ENCODE measurements around the gene GLT1D1. TPM values are rescaled to one million over a fixed set of nuclear protein-coding genes. Genes with fewer than 3 reads are reported as not detected.

The GLT1D1 gene
- total RNA-seq, 1 experiment from 2014 or later, result not detected

- ChIA-PET POLR2A (no interaction called here), CTCF (no interaction called here), RAD21 (ENCODE audit: low non-redundant PET in 1 of 2, low total read pairs in 2 of 2, uncharacterized antibody in 2 of 2, unreplicated experiment in 2 of 2) (no interaction called here)
- Histone ChIP-seq H3K27ac (ENCODE audit: low read depth, low read length) (no peak overlapping the region), H4K20me1 (ENCODE audit: insufficient read depth) (no peaks in the 10 kb centered on the region), H3K4me3 (replicated peaks in 1 of 2; ENCODE audit: low read depth in 1 of 2, low read length in 2 of 2) (no peak overlapping the region), H3K9ac (ENCODE audit: low read length) (no peak overlapping the region), H3K36me3 (ENCODE audit: control insufficient read depth in 1 of 2, insufficient read depth in 2 of 2, low read length in 2 of 2) (no peaks in the 10 kb centered on the region), H3K9me2 (ENCODE audit: insufficient read depth) (no peaks in the 10 kb centered on the region), H3K4me2 (ENCODE audit: low read length) (no peak overlapping the region), H2AFZ (ENCODE audit: low read depth, low read length, poor library complexity, severe bottlenecking) (no peak overlapping the region), H3K27me3 (ENCODE audit: insufficient read depth, low read length) (no peaks in the 10 kb centered on the region), H3K79me2 (ENCODE audit: insufficient read depth, low read length) (no peaks in the 10 kb centered on the region), H3K4me1 (ENCODE audit: control insufficient read depth in 1 of 2, insufficient read depth in 2 of 2, low read length in 2 of 2) (no peaks in the 10 kb centered on the region), H3K9me3 (ENCODE audit: control insufficient read depth in 1 of 2, insufficient read depth in 1 of 2, low read depth in 1 of 2, low read length in 2 of 2) (no peaks in the 10 kb centered on the region)
- DNase-seq (ENCODE audit: low read depth, low spot score) (no peak), ATAC-seq (no peak)
- intact Hi-C loops (cut with micrococcal nuclease), result no loop called here
- TF ChIP-seq CTCF (IDR thresholded peaks at IDR 0.05 in 2 of 3, conservative IDR thresholded peaks at IDR 0.05 in 1 of 3; ENCODE audit: borderline replicate concordance in 1 of 3, insufficient read depth in 1 of 3, low read depth in 2 of 3, low read length in 2 of 3) (no peak), RAD21 (IDR thresholded peaks at IDR 0.05; ENCODE audit: low read depth) (no peak), ATF3 (IDR thresholded peaks at IDR 0.05) (no peak), EZH2 (IDR thresholded peaks at IDR 0.05) (no peak), POLR2A (IDR thresholded peaks at IDR 0.05; ENCODE audit: borderline replicate concordance, extremely low read depth, insufficient read depth, insufficient read length) (no peak), SP1 (IDR thresholded peaks at IDR 0.05; ENCODE audit: low read depth) (no peak), EZH2phosphoT487 (IDR thresholded peaks at IDR 0.05; ENCODE audit: borderline replicate concordance) (no peak), YY1 (IDR thresholded peaks at IDR 0.05; ENCODE audit: extremely low read depth, insufficient replicate concordance, low read depth, low read length) (no peak), SRF (IDR thresholded peaks at IDR 0.05; ENCODE audit: low read depth) (no peak), TCF7L2 (IDR thresholded peaks at IDR 0.05; ENCODE audit: borderline replicate concordance, extremely low read depth, insufficient read depth, insufficient read length) (no peak), REST (IDR thresholded peaks at IDR 0.05; ENCODE audit: low read depth) (no peak)
- TF ChIP-seq, protein P1, sequence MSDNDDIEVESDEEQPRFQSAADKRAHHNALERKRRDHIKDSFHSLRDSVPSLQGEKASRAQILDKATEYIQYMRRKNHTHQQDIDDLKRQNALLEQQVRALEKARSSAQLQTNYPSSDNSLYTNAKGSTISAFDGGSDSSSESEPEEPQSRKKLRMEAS (IDR thresholded peaks at IDR 0.05), result no peak
- BruUV-seq (replicated peaks), result no TSS peak
Observed at GRCh38 chr12:128920468-128920867, 67.2 kb downstream of the GLT1D1 start.
